LNCaP clone FGC (cell line): Measurements from ENCODE around the gene MPST.

Source experiments
- DNase-seq: peaks from one replicate; pipeline ENCODE4 v3.0.0-alpha.2; 2011; ENCODE audit warnings: low read depth
- H3K4me3 ChIP-seq: 2 replicates; pipeline ENCODE4 v1.5.1; 2011; ENCODE audit warnings: mild to moderate bottlenecking, low read depth, low read length, control low read depth
- TF ChIP-seq, protein P1 (sequence below): IDR thresholded peaks from 2 replicates; pipeline ENCODE4 v1.5.1; 2012; ENCODE audit warnings: mild to moderate bottlenecking; ENCODE audit not compliant: control insufficient read depth, insufficient read depth; ENCODE audit errors: extremely low read depth

Gene MPST

DNA sequence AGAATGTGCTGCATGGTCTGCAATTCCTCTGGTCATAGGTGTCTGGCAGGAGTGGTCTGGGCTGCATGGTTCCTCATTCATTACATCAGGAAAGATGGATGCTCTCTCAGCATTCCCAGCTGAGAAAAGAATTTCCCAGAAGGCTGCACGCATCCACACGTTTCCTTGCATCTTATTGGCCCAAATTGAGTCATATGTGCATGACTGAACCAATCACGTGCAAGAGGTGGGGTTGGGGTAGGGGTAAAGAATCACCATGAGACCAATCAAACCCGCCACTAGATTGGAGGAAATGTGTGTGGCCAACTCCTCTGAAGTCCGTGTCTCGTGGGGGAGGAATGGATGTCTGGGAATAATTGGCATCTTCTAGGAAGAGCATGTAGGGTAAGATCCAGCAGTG is 29.1 kb upstream of the MPST start:
- no peak for DNase-seq
- H3K4me3 ChIP-seq = no peak overlapping the region
- TF ChIP-seq, protein P1, sequence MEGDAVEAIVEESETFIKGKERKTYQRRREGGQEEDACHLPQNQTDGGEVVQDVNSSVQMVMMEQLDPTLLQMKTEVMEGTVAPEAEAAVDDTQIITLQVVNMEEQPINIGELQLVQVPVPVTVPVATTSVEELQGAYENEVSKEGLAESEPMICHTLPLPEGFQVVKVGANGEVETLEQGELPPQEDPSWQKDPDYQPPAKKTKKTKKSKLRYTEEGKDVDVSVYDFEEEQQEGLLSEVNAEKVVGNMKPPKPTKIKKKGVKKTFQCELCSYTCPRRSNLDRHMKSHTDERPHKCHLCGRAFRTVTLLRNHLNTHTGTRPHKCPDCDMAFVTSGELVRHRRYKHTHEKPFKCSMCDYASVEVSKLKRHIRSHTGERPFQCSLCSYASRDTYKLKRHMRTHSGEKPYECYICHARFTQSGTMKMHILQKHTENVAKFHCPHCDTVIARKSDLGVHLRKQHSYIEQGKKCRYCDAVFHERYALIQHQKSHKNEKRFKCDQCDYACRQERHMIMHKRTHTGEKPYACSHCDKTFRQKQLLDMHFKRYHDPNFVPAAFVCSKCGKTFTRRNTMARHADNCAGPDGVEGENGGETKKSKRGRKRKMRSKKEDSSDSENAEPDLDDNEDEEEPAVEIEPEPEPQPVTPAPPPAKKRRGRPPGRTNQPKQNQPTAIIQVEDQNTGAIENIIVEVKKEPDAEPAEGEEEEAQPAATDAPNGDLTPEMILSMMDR = no peak

DNA sequence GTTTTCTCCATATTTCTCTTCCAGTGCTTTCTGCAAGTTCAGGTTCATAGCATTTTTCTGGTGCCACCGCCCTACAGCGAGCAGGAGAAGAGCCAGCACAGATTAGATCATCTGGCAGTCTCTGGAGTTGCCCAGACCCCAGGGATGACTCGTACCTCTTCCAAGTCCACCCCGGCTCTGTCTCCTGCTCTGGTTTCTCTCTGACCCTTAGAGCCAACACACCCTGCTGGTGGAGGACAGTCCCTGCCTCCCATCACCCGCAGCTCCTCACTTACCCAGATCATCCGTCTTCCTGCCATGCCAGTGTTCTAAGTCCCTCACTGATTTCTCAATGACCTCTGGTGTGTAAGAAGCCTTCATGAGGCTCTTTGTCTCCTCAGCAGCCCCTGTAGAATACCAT is 28.3 kb upstream of the MPST start:
- TF ChIP-seq, protein P1 = no peak
- no peak overlapping the region for H3K4me3 ChIP-seq
- no peak for DNase-seq

DNA sequence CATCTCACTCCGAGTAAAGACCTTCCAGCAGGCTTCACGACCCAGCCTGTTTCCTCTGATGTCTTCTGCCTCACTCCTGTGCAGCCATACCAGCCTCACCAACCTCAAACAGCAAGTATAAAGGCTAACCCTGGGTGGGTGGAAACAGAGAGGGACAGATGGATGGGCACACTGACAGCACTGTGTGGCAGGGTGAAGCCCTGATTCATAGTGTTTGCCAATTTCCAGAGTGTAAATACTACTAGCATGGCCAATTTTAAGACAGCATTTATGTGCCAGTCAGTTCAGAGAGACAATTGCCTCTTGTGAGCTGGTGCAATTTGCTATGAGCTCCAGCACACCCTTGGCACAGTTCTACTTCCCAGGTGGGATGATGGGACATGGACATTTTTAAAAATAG is 21.8 kb upstream of the MPST start:
- TF ChIP-seq, protein P1 = no peak
- no peak overlapping the region for H3K4me3 ChIP-seq
- no peak for DNase-seq

DNA sequence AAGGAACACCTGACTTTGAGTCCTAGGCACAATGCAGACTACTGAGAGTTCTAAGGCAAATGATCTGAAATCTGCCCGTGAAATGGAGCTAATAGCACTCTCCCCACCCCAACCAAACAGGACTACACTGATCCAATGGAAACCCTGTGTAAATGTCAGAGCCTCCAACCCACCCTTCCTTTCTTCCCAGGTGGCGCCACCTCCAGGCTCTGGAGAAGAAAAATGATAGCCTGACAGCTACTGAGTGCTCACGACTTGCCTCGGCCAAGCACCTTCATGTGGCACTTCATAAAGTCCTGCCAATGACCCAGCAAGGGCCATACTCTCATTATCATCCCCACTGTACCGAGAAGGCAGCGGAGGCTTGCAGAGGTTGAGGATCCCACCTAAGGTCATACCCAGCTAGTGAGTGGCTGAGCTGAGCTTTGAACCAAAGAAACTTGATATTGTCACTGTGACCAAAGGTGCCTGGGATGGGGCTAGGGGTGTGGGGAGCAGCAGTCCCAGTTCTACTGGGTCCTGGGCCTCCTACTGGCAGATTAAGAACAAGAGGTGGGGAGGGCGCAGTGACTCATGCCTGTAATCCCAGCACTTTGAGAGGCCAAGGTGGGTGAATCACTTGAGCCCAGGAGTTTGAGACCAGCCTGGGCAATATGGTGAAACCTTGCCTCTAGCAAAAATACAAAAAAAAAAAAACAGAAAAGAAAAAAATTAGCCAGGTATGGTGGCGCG is 20.8 kb upstream of the MPST start:
- DNase-seq = no peak
- TF ChIP-seq, protein P1 = no peak
- no peak overlapping the region for H3K4me3 ChIP-seq

DNA sequence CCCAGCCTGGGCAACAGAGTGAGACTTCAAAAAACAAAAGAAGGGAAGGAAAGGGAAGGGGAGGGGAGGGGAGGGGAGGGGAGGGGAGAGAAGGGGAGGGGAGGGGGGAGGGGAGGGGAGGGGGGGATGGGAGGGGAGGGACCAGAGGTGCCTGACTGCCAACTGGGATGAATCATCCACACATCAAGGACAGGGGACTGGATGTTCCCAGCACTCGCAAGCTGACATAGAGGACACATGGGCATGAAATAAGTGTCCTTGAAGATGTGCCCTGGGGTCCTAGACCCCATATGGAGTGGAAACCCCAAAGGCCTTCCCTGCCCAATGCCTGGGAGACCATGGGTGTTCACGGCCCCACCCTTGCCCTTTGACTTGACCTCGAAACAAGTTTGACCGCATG is 20.1 kb upstream of the MPST start:
- no peak for DNase-seq
- TF ChIP-seq, protein P1 = no peak

DNA sequence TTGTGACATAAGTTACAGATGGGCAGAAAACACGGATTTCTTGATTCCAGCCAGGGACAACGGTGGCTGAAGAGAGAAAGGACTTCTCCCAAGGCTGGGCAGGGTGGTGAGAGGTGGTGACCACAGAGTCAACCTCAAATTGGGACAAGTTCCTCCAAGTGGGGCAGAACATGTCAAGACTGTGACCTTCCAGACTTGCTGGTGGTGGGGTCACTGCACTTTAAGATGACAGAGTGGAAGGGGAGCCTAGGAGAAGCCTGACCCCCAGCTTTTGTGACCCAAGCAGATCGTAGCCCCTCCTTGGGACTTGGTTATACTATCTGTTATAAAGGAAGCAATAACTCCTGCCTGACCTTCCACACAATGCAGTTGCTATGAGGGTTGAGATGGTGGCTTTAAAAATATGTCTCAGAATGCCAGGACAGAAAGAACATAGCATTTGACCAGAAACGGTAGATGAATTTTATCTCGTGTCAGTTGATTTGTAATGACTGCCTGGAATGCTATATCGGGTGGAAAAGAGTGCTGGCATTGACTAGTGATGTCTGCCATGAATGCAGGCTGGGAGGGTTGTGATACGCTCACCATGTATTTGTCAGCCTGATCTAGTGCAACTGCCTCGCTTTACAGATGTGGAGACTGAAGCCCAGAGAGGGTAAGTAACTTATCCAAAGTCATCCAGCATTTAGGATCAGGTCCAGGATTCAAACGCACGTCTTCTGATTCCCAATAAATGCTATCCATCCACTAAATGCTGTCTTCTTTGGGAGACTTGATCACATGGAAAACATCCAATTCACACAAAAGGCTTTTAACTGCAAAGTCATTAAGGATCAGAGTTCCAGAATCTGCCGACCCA is 18.6 kb upstream of the MPST start:
- no peak for DNase-seq
- TF ChIP-seq, protein P1 = no peak
- no peak overlapping the region for H3K4me3 ChIP-seq

More for the DNA sequence above, 20.1 kb upstream of the MPST start:
- H3K4me3 ChIP-seq = no peak overlapping the region
